HPDE6-E6E7 (cell line): ENCODE measurements around the gene PRRC2C.
"Not testable (repeated sequence)": the region's sequence is repeated elsewhere in the genome, so short reads cannot be mapped to it uniquely, and the experiment has no call there.

Experiments
- DNase-seq: peaks from one replicate; pipeline ENCODE4 v3.0.0; 2011; ENCODE audit warnings: missing footprints; ENCODE audit errors: extremely low spot score

PRRC2C gene

GRCh38 chr1:171500304-171500703, 15.0 kb downstream of the PRRC2C start:
- no peak for DNase-seq

- no peak for DNase-seq
These were observed 15.5 kb downstream of the PRRC2C start for GRCh38 chr1:171500803-171501202.

DNA sequence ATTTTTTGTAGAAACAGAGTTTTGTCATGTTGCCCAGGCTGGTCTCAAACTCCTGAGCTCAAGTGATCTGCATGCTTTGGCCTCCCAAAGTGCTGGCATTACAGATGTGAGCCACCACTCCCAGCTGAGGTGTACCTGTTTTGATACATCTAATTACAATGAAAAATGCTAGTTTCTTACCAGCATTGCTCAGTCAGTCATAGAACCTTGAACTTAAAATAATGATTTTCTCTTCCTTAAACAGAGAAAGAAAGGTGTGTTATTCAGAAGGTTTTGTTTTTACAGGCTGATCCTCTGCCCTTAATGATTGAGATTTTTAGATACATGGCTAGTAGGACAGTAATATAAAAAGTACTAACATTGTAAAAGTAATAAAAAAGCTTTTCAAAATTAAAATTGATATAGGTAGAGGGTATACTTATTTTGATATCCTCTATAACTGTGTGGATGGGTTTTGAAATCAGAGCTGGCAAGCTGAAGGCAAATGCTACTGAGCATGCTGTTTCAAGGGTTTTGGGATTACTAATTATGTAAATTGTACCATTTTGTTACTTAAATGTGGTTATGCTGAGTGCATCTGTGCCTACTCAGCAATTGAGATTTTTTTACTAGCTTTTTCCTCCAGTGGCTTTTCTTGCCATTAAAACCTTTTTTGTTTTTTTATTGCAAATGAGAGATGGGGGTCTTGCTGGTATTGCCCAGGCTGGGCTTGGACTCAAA, 16.1 kb downstream of the PRRC2C start:
- no peak for DNase-seq

GRCh38 chr1:171506525-171507304, 21.4 kb downstream of the PRRC2C start:
- no peak for DNase-seq

DNA sequence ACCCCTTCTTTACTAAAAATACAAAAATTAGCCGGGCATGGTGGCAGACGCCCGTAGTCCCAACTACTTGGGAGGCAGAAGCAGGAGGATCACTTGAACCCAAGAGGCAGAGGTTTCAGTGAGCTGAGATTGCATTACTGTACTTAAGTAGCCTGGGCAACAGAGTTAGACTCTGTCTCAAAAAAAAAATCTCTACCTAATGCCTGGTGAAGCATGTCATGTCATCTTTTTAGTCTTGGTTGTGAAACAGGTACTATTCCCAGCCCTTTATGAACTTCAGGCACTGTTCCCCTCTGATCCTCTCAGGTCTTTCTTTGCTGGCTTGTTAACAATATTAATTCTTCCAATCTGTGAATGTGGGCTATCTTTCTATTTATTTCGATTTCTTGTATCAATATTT, 22.1 kb downstream of the PRRC2C start:
- DNase-seq, result no peak

- no peak for DNase-seq
These were observed 23.9 kb downstream of the PRRC2C start for GRCh38 chr1:171509191-171509590.

- DNase-seq, result no peak
These were observed 28.4 kb downstream of the PRRC2C start for GRCh38 chr1:171513743-171514142.

- no peak for DNase-seq
These were observed 30.0 kb downstream of the PRRC2C start for GRCh38 chr1:171515299-171515698.

GRCh38 chr1:171515741-171516140, 30.4 kb downstream of the PRRC2C start:
- no peak for DNase-seq

- DNase-seq, result no peak
These were observed 36.2 kb downstream of the PRRC2C start for GRCh38 chr1:171521567-171521966.

DNA sequence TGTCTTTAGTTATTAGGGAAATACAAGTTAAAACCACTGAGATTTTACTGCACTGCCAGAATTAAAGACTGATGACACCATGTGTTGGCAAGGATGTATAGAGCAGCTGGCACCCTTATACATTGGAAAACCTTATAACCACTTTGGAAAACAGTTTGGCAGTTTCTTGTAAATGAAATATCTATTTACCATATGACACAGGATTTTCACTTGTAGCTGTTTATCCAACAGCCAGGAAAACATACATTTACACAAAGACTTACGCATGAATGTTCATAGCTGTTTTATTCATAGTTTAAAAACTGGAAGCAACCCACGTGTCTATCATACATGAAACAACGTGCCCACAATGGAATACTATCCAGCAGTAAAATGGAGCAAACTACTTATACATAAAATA, 45.3 kb downstream of the PRRC2C start:
- DNase-seq, result no peak

DNA sequence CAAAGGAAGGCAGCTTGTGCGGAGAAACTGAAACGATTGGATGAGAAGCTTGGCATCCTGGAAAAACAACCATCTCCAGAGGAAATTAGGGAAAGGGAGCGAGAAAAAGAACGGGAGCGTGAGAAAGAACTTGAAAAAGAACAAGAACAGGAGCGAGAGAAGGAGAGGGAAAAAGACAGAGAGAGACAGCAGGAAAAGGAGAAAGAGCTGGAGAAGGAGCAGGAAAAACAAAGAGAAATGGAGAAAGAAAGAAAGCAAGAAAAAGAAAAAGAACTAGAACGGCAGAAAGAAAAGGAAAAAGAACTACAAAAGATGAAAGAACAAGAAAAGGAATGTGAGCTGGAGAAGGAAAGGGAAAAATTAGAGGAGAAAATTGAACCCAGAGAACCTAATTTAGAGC, 47.2 kb downstream of the PRRC2C start:
- DNase-seq, result no peak

- DNase-seq, result no peak
These were observed 60.2 kb downstream of the PRRC2C start for GRCh38 chr1:171545523-171545922.

- DNase-seq, result peak; percentile 38
These were observed 64.7 kb downstream of the PRRC2C start for GRCh38 chr1:171550050-171550449.

DNA sequence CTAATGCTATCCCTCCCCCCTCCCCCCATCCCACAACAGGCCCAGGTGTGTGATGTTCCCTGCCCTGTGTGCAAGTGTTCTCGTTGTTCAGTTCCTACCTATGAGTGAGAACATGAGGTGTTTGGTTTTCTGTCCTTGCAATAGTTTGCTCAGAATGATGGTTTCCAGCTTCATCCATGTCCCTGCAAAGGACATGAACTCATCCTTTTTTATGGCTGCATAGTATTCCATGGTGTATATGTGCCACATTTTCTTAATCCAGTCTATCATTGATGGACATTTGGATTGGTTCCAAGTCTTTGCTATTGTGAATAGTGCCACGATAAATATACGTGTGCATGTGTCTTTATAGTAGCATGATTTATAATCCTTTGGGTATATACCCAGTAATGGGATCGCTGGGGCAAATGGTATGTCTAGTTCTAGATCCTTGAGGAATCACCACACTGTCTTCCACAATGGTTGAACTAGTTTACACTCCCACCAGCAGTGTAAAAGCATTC, 65.3 kb downstream of the PRRC2C start:
- not testable (repeated sequence) for DNase-seq

DNA sequence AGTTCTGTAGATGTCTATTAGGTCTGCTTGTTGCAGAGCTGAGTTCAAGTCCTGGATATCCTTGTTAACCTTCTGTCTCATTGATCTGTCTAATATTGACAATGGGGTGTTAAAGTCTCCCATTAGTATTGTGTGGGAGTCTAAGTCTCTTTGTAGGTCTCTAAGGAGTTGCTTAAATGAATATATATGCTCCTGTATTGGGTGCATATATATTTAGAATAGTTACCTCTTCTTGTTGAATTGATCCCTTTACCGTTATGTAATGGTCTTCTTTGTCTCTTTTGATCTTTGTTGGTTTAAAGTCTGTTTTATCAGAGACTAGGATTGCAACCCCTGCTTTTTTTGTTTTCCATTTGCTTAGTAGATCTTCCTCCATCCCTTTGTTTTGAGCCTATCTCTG, 68.6 kb downstream of the PRRC2C start:
- not testable (repeated sequence) for DNase-seq

DNA sequence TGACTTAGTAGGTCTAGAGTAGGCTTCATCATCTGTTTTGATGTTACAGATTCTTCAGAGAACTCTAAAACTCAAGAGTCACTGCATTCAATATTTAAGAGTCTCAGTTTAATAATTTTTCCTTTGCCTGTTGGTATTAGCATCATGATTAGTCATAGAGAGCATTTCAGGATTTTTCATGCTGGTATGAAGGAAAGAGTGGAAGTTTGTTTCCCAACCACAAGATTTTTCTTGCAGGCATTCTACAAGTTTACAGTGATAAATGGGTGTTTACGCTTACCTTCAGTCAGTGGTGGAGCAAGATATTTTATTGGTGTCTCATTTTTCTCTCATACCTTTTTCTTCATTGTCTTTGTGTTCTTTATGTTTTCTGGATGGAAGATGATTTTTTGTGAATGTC, 78.3 kb downstream of the PRRC2C start:
- DNase-seq, result no peak

DNA sequence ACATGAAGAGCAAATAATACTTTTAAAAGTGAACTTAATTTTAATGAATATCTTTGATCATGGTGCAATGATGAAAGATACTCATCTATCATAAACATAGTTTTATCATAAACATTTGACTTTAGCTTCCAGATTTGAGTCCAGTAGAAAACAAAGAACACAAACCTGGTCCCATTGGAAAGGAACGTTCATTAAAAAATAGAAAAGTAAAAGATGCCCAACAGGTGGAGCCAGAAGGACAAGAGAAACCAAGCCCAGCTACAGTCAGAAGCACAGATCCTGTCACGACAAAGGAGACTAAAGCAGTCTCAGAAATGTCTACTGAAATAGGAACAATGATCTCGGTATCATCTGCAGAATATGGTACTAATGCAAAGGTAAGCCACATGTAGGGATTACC, 81.1 kb downstream of the PRRC2C start:
- no peak for DNase-seq

- DNase-seq, result no peak
These were observed 85.0 kb downstream of the PRRC2C start for GRCh38 chr1:171570295-171570694.

DNA sequence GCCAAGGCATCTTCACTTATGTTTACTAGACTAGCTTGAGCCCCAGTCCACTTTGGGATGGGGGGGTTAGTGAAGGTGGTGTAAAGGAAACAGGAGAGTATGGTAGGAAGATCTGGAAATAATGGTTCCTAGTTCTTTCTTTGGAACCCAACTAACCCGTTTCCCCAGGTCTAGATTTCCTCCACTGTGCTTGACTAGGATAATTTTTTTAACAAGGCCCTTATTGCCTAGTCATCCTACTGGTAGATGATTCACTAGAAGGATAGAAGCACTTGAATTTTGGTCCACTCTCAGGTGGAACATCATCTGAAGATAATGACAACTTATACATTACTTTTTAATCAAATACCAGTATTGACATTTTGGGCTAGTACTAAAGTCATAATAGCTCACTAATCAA, 90.8 kb downstream of the PRRC2C start:
- no peak for DNase-seq

DNA sequence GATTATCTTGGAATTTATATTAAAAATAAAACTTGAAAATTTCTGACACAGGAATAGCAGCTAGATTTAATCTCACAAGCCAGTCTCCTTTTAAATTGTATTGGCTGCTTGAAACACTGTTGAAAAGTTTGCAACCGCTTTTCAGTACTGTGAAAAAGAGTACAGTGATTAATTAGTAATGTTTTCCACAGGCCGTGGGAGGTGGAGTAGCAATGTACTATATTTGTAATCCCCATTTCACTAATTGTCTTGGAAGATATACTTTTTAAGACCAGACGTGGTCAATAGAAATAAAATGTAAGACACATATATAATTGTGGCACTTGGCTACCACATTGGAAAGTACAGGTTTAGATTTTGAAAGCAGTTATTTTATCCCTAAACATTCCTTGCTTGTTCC, 95.9 kb downstream of the PRRC2C start:
- DNase-seq, result no peak

- no peak for DNase-seq
These were observed 96.4 kb downstream of the PRRC2C start for GRCh38 chr1:171581766-171582165.

GRCh38 chr1:171582589-171582988, 97.3 kb downstream of the PRRC2C start:
- no peak for DNase-seq
